GM12872 (cell line): ENCODE measurements around the gene MYBPHL.

Source experiments
- TF ChIP-seq, protein P1 (sequence below): IDR thresholded peaks from 3 replicates; pipeline ENCODE4 v1.5.1; 2011; ENCODE audit warnings: low read depth, mild to moderate bottlenecking, low read length, moderate library complexity; ENCODE audit not compliant: insufficient read depth

The MYBPHL gene

DNA sequence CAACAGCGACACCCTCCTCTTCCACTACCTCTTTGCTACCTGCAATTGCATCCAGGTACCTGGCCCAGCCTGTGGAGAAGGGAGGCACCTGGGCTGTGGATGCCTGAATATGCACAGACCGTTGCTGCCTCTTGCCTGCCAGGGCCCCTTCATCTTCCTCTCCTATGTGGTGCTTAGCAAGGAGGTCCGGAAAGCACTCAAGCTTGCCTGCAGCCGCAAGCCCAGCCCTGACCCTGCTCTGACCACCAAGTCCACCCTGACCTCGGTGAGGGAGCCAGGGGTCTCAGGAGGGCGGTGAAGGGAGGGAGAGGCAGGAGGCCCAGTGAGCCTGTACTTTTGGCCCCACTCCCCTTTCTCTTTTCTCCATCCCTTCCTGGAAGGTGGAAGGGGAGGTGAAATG is 35.4 kb downstream of the MYBPHL start:
- TF ChIP-seq, protein P1, sequence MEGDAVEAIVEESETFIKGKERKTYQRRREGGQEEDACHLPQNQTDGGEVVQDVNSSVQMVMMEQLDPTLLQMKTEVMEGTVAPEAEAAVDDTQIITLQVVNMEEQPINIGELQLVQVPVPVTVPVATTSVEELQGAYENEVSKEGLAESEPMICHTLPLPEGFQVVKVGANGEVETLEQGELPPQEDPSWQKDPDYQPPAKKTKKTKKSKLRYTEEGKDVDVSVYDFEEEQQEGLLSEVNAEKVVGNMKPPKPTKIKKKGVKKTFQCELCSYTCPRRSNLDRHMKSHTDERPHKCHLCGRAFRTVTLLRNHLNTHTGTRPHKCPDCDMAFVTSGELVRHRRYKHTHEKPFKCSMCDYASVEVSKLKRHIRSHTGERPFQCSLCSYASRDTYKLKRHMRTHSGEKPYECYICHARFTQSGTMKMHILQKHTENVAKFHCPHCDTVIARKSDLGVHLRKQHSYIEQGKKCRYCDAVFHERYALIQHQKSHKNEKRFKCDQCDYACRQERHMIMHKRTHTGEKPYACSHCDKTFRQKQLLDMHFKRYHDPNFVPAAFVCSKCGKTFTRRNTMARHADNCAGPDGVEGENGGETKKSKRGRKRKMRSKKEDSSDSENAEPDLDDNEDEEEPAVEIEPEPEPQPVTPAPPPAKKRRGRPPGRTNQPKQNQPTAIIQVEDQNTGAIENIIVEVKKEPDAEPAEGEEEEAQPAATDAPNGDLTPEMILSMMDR, result no peak

DNA sequence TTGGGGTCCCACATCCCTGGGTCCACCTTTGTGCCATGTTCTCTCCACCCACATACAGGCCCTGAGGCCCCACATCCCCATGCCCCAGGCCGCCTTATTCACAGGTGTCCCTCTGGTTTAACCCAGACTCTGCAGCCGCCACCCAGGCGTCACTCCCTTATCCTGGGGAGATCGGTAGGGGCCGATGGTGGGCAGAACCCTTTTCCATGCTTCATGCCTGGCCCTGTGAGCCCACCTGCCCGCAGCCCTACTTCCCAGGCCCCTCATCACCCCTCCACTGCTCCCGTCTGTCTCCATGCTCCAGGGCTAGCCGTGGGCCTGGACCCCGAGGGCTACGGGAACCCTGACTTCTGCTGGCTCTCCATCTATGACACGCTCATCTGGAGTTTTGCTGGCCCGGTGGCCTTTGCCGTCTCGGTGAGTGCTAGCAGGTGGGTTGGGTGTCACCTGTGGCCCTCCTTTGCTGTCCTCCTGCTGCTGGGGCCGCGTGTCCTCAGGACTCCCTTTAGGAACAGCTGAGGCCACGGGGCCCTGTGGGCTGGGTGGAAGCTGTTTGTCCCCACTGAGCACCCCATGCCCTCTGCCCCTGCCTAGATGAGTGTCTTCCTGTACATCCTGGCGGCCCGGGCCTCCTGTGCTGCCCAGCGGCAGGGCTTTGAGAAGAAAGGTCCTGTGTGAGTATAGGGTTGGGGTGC is 36.0 kb downstream of the MYBPHL start:
- TF ChIP-seq, protein P1, result no peak

DNA sequence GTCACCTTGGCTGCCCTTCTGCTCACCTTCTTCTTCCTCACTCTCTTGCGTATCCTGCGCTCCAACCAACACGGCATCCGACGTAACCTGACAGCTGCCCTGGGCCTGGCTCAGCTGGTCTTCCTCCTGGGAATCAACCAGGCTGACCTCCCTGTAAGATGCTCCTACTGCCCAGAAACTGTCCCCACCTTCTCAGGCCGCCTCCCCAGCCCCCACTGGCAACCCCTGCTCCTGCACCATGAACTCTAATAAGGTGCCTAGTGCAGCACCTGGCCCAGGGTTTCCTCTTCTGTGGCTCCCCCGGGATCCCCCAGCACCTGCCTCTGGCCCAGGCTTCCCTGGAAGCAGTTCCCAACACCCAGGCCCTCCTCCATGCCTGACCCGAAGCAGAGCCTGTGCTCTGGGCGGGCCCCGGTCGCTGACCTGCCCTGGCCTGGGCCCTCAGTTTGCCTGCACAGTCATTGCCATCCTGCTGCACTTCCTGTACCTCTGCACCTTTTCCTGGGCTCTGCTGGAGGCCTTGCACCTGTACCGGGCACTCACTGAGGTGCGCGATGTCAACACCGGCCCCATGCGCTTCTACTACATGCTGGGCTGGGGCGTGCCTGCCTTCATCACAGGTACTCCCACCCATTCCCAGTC is 36.7 kb downstream of the MYBPHL start:
- TF ChIP-seq, protein P1, result no peak

DNA sequence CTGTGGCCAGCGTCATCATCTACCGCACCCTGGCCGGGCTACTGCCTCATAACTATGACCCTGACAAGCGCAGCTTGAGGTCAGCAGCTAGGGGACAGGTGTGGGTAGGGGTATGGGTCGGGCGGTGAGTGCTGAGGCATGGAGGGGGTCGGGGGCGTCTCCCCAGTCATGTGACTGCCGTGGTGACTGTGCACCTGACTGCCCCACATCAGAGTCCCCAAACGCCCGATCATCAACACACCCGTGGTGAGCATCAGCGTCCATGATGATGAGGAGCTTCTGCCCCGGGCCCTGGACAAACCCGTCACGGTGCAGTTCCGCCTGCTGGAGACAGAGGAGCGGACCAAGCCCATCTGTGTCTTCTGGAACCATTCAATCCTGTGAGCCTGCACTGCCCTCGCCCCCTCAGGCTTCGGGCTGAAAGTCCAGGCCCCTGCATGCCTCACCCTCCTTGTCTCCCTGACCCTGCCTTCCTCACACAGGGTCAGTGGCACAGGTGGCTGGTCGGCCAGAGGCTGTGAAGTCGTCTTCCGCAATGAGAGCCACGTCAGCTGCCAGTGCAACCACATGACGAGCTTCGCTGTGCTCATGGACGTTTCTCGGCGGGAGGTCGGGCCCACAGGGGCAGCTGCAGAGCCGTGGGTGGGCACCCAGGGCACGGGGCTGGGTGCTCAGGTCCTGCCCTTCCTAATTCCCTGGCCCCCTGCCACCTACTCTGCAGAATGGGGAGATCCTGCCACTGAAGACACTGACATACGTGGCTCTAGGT is 37.4 kb downstream of the MYBPHL start:
- TF ChIP-seq, protein P1, result no peak

DNA sequence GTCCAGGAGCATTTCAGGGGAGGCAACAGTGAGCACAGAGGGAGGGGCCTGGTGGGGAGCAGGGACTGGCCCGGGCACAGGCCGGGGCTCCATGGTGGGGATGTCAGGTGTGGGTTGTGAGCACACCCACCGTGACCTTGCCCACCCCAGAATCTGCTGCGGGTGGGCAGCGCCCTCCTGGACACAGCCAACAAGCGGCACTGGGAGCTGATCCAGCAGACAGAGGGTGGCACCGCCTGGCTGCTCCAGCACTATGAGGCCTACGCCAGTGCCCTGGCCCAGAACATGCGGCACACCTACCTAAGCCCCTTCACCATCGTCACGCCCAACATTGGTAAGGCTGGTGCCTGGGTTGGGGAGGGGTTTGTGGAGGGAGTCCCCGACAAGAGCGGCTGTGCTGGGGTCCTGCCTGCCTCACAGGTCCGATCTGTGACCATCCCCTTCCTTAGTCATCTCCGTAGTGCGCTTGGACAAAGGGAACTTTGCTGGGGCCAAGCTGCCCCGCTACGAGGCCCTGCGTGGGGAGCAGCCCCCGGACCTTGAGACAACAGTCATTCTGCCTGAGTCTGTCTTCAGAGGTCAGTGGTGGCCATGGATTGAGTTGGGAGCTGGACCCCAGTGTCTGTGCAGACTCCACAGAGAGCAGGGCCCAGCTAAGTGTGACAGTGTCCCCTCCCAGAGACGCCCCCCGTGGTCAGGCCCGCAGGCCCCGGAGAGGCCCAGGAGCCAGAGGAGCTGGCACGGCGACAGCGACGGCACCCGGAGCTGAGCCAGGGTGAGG is 38.2 kb downstream of the MYBPHL start:
- TF ChIP-seq, protein P1, result no peak

DNA sequence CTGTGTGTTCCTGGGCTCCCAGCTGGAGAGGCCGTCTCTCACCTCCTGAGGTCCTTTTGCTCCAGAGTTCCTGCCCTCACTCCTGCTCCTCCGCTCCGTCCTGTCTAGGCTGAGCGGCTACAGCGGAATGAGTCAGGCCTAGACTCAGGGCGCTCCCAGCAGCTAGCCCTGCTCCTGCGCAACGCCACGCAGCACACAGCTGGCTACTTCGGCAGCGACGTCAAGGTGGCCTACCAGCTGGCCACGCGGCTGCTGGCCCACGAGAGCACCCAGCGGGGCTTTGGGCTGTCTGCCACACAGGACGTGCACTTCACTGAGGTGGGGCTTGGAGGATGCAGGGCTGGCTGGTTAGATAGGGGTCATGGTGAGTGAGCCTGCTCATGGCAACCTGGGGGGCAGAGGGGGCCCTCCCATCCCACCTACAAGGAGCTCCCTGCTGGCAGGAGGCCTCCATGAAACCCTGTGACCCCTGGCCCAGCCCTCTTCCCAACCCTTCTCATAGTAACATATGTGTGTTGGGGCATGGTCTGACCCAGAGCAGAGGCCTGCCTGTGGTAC is 39.0 kb downstream of the MYBPHL start:
- TF ChIP-seq, protein P1, result no peak
